ENCODE measurements around the gene UBA1. TPM values are rescaled to one million over a fixed set of nuclear protein-coding genes. Genes with fewer than 3 reads are reported as not detected.

Gene UBA1
- polyA plus RNA-seq, 1 donor from 2014 or later, result 190 TPM

DNA sequence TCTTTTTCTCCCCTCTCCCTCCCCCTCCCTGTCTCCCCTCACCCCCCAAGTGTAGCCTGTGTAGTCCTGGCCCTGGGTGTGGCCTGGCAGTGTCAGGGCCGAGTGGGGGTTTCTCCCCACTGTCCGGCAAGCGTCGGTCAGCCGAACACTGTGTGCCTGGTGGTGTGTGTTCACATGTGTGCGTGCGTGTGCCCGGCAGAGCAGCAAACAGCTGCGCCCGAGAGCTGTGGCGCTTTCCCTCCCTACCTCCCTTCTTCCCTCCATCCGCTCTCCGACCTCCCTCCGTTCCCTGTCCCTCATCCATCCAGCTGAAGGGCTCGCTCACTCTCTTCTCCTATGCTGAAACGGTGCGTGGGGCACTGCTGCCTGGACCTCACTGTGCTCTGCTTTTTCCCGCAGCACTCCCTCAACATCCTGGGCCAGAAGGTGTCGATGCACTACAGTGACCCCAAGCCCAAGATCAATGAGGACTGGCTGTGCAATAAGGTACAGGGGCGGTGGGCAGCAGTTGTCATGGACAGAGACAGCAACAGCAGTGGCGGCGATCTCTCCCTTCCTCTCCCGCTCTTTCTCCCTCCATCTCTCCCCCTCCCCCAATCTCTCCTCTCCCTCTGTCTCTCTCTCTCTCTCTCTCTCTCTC is 17.4 kb upstream of the UBA1 start:
- no peak overlapping the region for H3K27ac Mint-ChIP-seq
- H3K36me3 Mint-ChIP-seq, result peaks cover 4% of the 10 kb centered on the region
- H3K4me3 Mint-ChIP-seq, result no peak overlapping the region

GRCh38 chrX:47177079-47177478 is 16.6 kb upstream of the UBA1 start:
- Mint-ChIP-seq H3K27ac (no peak overlapping the region), H3K27me3 (peaks cover 8% of the 10 kb centered on the region), H3K4me3 (no peak overlapping the region), H3K4me1 (peaks cover 0 to 2% (median 0%) of the 10 kb centered on the region in 3 donors), H3K9me3 (no peaks in the 10 kb centered on the region), H3K36me3 (peaks cover 6% of the 10 kb centered on the region)

More for the DNA sequence above, 17.4 kb upstream of the UBA1 start:
- H3K27me3 Mint-ChIP-seq, result peaks cover 8% of the 10 kb centered on the region
- no peaks in the 10 kb centered on the region for H3K9me3 Mint-ChIP-seq
- H3K4me1 Mint-ChIP-seq, result peaks cover 0 to 2% (median 0%) of the 10 kb centered on the region in 3 donors

DNA sequence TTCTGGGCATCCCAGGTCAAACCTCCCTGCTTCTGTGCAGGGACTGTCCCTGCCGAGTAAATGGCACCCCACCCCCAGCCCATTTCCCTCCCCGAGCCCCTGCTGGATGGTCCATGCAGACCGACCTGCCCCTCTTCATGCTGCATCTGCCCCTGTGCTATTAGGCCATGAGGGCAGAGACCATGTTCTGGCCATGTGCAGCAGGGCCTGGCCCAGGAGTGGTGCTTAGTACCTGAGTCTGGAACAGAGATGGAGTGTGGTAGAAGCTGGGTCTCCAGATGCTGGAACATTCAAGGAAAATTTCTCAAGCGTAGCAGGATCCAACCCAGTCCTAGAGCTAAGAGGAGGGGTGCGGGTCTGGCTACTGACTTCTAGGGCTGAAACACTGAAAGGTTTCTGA is 15.3 kb upstream of the UBA1 start:
- Mint-ChIP-seq H3K4me3 (no peak overlapping the region), H3K27me3 (peaks cover 8% of the 10 kb centered on the region), H3K36me3 (peaks cover 6% of the 10 kb centered on the region), H3K9me3 (no peaks in the 10 kb centered on the region), H3K27ac (peak overlapping the region in 1 of 3 donors; percentile 20), H3K4me1 (peaks cover 0 to 2% (median 0%) of the 10 kb centered on the region in 3 donors)

- Mint-ChIP-seq H3K4me3 (no peak overlapping the region), H3K27me3 (peaks cover 8% of the 10 kb centered on the region), H3K9me3 (no peaks in the 10 kb centered on the region), H3K27ac (no peak overlapping the region), H3K36me3 (peaks cover 6% of the 10 kb centered on the region), H3K4me1 (peaks cover 0 to 2% (median 0%) of the 10 kb centered on the region in 3 donors)
These were observed 14.3 kb upstream of the UBA1 start for GRCh38 chrX:47179221-47179927.

- H3K36me3 Mint-ChIP-seq, result peaks cover 6% of the 10 kb centered on the region
- H3K27me3 Mint-ChIP-seq, result peaks cover 8% of the 10 kb centered on the region
- H3K27ac Mint-ChIP-seq, result no peak overlapping the region
- no peaks in the 10 kb centered on the region for H3K9me3 Mint-ChIP-seq
- H3K4me3 Mint-ChIP-seq, result no peak overlapping the region
- H3K4me1 Mint-ChIP-seq, result peaks cover 0 to 2% (median 0%) of the 10 kb centered on the region in 3 donors
These were observed 13.7 kb upstream of the UBA1 start for GRCh38 chrX:47179928-47180255.

DNA sequence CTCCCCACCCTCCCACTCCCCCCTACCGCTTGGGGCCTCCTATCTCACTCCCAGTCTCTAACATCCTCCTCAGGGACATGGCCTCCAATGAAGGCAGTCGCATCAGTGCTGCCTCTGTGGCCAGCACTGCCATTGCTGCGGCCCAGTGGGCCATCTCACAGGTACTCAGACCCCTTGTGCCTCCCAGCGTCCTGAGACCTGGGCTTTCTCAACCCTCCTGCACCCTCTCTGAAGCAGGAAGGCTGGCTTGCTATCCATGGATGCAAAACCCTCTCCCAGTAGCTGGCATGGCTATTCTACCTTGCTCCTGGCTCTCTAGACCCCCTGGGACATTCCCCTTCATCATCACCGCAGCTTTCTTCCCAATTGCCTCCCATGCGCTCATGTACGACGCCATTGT is 13.3 kb upstream of the UBA1 start:
- Mint-ChIP-seq H3K36me3 (peaks cover 6% of the 10 kb centered on the region), H3K4me3 (no peak overlapping the region), H3K27ac (no peak overlapping the region)

GRCh38 chrX:47181301-47181700 is 12.3 kb upstream of the UBA1 start:
- Mint-ChIP-seq H3K27ac (no peak overlapping the region), H3K9me3 (no peaks in the 10 kb centered on the region), H3K4me1 (peaks cover 0 to 2% (median 0%) of the 10 kb centered on the region in 3 donors), H3K36me3 (peaks cover 6% of the 10 kb centered on the region), H3K27me3 (peaks cover 8% of the 10 kb centered on the region), H3K4me3 (no peak overlapping the region)

More for the DNA sequence above, 13.3 kb upstream of the UBA1 start:
- H3K4me1 Mint-ChIP-seq, result peaks cover 0 to 2% (median 0%) of the 10 kb centered on the region in 3 donors
- H3K27me3 Mint-ChIP-seq, result peaks cover 8% of the 10 kb centered on the region
- H3K9me3 Mint-ChIP-seq, result no peaks in the 10 kb centered on the region

GRCh38 chrX:47182106-47182700 is 11.4 kb upstream of the UBA1 start:
- Mint-ChIP-seq H3K36me3 (peaks cover 6% of the 10 kb centered on the region), H3K27ac (no peak overlapping the region), H3K9me3 (no peaks in the 10 kb centered on the region)

DNA sequence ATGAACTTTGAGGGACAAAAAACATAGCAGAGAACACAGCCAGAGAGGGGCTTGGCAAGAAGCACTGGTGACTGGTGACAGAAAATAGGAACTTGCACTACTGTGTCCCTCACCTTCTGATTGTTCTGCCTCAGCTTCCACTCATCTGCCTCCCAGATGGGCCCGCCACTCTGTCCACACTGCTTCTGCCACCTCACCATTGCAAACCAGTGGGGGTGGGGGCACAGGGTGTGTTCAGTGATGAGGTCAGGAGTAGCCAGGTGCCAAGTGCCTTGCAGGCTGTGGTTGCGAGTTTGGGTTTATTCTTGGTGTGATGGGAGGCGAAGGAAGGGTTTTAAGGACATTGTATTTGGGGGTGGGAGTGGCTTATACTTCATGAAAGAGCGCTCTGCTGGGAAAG is 9.1 kb upstream of the UBA1 start:
- Mint-ChIP-seq H3K27ac (peak overlapping the region in 1 of 3 donors; percentile 52), H3K27me3 (no peaks in the 10 kb centered on the region), H3K4me3 (no peak overlapping the region), H3K9me3 (no peaks in the 10 kb centered on the region), H3K4me1 (peaks cover 0 to 7% (median 4%) of the 10 kb centered on the region in 3 donors), H3K36me3 (peaks cover 2% of the 10 kb centered on the region)

More at GRCh38 chrX:47182106-47182700, 11.4 kb upstream of the UBA1 start:
- Mint-ChIP-seq H3K27me3 (peaks cover 6% of the 10 kb centered on the region), H3K4me3 (no peak overlapping the region), H3K4me1 (peaks cover 0 to 2% (median 0%) of the 10 kb centered on the region in 3 donors)

DNA sequence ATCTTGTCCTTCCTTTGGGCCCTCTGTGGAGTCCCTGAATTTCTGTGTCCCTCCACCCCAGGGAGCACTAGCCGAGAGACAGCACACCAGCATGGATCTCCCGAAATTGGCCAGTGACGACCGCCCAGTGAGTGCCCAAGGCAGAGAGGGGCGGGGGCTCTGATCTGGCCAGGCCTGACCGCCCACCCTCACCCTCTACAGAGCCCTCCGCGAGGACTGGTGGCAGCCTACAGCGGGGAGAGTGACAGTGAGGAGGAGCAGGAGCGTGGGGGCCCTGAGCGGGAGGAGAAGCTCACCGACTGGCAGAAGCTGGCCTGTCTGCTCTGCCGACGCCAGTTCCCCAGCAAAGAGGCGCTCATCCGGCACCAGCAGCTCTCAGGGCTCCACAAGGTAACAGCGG is 8.4 kb upstream of the UBA1 start:
- no peak overlapping the region for H3K4me3 Mint-ChIP-seq
- no peaks in the 10 kb centered on the region for H3K27me3 Mint-ChIP-seq
- H3K36me3 Mint-ChIP-seq, result peaks cover 2% of the 10 kb centered on the region
- no peaks in the 10 kb centered on the region for H3K9me3 Mint-ChIP-seq
- H3K27ac Mint-ChIP-seq, result no peak overlapping the region
- H3K4me1 Mint-ChIP-seq, result peaks cover 0 to 7% (median 4%) of the 10 kb centered on the region in 3 donors

DNA sequence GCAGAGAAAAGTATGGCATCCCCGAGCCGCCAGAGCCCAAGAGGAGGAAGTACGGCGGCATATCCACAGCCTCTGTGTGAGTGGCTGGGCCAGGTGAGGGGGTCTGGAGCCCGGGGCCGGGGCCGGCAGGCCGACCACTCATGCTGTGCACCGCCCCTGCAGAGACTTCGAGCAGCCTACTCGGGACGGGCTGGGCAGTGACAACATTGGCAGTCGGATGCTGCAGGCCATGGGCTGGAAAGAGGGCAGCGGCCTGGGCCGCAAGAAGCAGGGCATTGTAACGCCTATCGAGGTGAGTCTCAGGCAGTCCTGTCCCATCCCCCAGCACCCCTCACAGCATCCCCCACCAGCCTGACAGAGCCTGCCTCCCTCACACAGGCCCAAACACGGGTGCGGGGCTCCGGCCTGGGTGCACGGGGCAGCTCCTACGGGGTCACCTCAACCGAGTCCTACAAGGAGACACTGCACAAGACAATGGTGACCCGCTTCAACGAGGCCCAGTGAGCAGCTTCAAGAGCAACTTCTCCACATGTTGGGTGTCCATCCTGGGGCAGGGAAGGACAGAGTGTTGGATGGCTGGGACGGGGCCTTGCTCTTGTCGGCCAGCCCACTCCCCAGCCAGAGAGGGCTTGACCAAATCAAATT is 7.4 kb upstream of the UBA1 start:
- Mint-ChIP-seq H3K27ac (no peak overlapping the region), H3K4me3 (no peak overlapping the region), H3K36me3 (peaks cover 2% of the 10 kb centered on the region), H3K9me3 (no peaks in the 10 kb centered on the region), H3K4me1 (peaks cover 3 to 13% (median 7%) of the 10 kb centered on the region in 3 donors), H3K27me3 (no peaks in the 10 kb centered on the region)

GRCh38 chrX:47187106-47187677 is 6.4 kb upstream of the UBA1 start:
- Mint-ChIP-seq H3K9me3 (no peaks in the 10 kb centered on the region), H3K36me3 (no peaks in the 10 kb centered on the region), H3K4me1 (peaks cover 6 to 19% (median 8%) of the 10 kb centered on the region in 3 donors), H3K27ac (no peak overlapping the region), H3K27me3 (no peaks in the 10 kb centered on the region), H3K4me3 (no peak overlapping the region)

DNA sequence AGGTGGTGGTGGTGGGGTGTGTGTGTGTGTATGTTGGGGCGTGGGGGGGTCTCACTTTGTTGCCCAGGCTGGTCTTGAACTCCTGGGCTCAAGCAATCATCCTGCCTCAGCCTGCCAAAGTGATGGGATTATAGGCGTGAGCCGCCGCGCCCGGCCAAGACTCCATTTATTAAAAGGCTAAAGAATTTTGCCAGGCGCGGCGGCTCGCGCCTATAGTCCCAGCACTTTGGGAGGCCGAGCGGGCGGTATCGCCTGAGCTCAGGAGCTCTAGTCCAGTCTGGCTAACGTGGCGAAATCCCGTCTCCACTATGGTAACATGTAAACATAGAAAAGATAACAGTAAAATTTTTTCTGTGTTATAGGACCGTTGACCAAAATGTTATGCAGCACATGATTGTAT is 3.7 kb upstream of the UBA1 start:
- H3K36me3 Mint-ChIP-seq, result no peaks in the 10 kb centered on the region
- no peak overlapping the region for H3K27ac Mint-ChIP-seq
- no peaks in the 10 kb centered on the region for H3K9me3 Mint-ChIP-seq
- H3K4me3 Mint-ChIP-seq, result no peak overlapping the region
- no peaks in the 10 kb centered on the region for H3K27me3 Mint-ChIP-seq
- H3K4me1 Mint-ChIP-seq, result peaks cover 22 to 32% (median 24%) of the 10 kb centered on the region in 3 donors

DNA sequence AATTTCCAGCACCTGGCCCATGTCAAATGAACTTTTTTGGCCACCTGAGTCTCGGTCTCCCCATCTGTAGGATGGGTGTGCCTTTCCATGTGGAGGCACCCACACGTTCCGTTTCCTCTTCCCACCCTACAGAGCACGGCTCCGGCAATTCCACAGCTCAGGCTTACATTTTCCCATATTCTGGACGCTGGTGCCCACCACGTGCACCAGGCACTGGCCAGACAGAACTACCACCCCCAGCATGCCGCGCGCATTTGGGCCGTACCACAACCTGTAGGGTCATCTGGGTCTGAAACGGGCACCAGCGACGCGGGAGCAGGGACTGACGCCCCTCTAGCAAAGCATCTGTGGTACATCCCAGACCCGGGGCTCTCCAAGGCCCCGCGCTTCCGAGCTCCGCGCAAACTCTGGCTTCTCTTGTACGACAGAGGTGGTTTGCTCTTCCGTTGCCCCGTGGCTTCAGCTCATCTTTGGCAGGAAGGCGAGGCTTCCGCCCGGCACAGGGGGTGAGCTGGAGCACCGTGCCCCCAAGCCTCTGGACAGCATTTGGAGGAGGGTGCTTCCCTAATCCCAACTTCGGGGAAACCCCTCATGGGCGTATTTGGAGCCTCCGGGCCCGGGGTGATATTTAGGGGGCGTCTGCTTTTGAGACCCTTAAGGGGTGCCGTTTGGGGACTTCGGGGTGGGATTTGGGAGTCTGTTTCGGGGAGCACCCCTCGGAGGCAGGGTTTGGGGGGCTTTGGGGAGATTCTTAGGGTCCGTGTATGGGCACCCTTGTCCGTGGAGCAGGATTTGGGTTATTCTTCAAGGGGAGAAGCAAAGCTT is 3.0 kb upstream of the UBA1 start:
- peak overlapping the region; percentile 89 to 96 (median 93) for H3K27ac Mint-ChIP-seq
- H3K4me3 Mint-ChIP-seq, result peak overlapping the region; percentile 81 to 98 (median 92)
- peaks cover 26 to 33% (median 29%) of the 10 kb centered on the region in 3 donors for H3K4me1 Mint-ChIP-seq
- no peaks in the 10 kb centered on the region for H3K9me3 Mint-ChIP-seq
- no peaks in the 10 kb centered on the region for H3K27me3 Mint-ChIP-seq
- no peaks in the 10 kb centered on the region for H3K36me3 Mint-ChIP-seq

Data from IgD-negative memory B cell (primary cell).